Measurements from ENCODE around the gene PCED1B. TPM values are rescaled to one million over a fixed set of nuclear protein-coding genes. Genes with fewer than 3 reads are reported as not detected.
A peak's percentile ranks its signal among the peaks of the same experiment; 100 is the strongest.

The PCED1B gene
- total and polyA plus RNA-seq, 2 experiments from 2014 or later: 3.6 to 6.6 TPM

GRCh38 chr12:47184229-47184628 is 104.8 kb downstream of the PCED1B start:
- no peaks in the 10 kb centered on the region for H3K9me3 ChIP-seq (ENCODE audit: low read depth)
- no peaks in the 10 kb centered on the region for H4K20me1 ChIP-seq (ENCODE audit: insufficient read depth, poor library complexity, severe bottlenecking)
- no peaks in the 10 kb centered on the region for H3K79me2 ChIP-seq
- no peak overlapping the region for H2AFZ ChIP-seq
- H3K4me1 ChIP-seq (ENCODE audit: insufficient read depth): peaks cover 4% of the 10 kb centered on the region
- no peaks in the 10 kb centered on the region for H3K27me3 ChIP-seq
- no peak overlapping the region for H3K27ac ChIP-seq
- WGBS (ENCODE audit: low lambda C conversion rate, missing lambda C conversion rate): 73% methylated on average over 3 of the region's 3 CpGs
- H3K36me3 ChIP-seq (replicated peaks; ENCODE audit: insufficient read depth, low read depth): no peaks in the 10 kb centered on the region
- H3K4me2 ChIP-seq: no peak overlapping the region
- DNase-seq (ENCODE audit: low spot score): no peak
- TF ChIP-seq EZH2phosphoT487 (IDR thresholded peaks at IDR 0.05; ENCODE audit: low read depth, severe bottlenecking, unreplicated experiment) (no peak), EZH2 (IDR thresholded peaks at IDR 0.05; ENCODE audit: borderline replicate concordance) (no peak), CTCF (IDR thresholded peaks at IDR 0.05; ENCODE audit: poor library complexity) (no peak)
- H3K9me2 ChIP-seq (replicated peaks; ENCODE audit: insufficient read depth): no peaks in the 10 kb centered on the region
- H3K4me3 ChIP-seq: no peak overlapping the region

DNA sequence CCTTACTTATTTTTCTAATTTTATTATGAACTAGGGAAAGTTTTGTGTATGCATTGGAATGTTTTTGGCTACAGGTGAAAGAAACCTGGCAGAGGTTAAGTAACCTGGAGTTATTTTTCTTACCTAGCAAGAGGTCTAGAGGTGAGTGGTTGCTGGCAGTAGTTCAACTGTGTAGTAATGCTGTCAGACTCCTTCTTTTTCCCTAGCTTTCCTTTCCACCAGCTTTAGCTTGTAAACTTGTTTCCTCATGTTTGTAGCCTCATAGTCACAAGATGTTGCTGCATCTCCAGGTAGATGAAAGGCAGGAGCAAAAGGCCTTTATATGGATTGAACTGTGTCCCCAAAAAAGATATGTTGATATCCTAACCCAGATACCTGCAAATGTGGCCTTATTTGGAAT is 105.4 kb downstream of the PCED1B start:
- Histone ChIP-seq H3K4me3 (no peak overlapping the region), H3K79me2 (no peaks in the 10 kb centered on the region), H3K27ac (no peak overlapping the region), H3K9me2 (replicated peaks; ENCODE audit: insufficient read depth) (no peaks in the 10 kb centered on the region), H3K9me3 (ENCODE audit: low read depth) (no peaks in the 10 kb centered on the region), H3K4me2 (no peak overlapping the region), H3K36me3 (replicated peaks; ENCODE audit: insufficient read depth, low read depth) (no peaks in the 10 kb centered on the region), H3K4me1 (ENCODE audit: insufficient read depth) (peaks cover 10% of the 10 kb centered on the region), H4K20me1 (ENCODE audit: insufficient read depth, poor library complexity, severe bottlenecking) (no peaks in the 10 kb centered on the region), H2AFZ (no peak overlapping the region), H3K27me3 (no peaks in the 10 kb centered on the region)
- no peak for TF ChIP-seq EZH2phosphoT487 (IDR thresholded peaks at IDR 0.05; ENCODE audit: low read depth, severe bottlenecking, unreplicated experiment)
- no peak for TF ChIP-seq EZH2 (IDR thresholded peaks at IDR 0.05; ENCODE audit: borderline replicate concordance)
- peak; percentile 19 for DNase-seq (ENCODE audit: low spot score)

DNA sequence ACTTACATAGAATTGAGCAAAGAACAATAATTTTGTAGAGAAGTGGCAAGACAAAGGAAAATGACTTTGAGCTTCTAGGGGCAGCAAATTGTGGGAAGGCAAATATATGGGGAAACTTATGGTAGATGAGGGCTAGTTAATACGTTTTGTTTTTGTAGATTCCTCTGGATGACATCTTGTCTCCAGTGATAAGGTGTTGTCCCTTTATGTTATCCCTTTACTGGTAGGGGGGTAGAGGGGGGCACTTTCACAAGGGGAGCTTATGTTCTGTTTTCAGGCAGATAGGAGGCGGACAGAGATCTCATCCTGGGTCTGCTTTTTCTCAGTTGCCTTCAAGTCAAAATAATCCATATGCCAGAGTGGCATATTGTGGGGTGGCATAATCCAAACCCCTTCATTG is 106.8 kb downstream of the PCED1B start:
- TF ChIP-seq EZH2phosphoT487 (IDR thresholded peaks at IDR 0.05; ENCODE audit: low read depth, severe bottlenecking, unreplicated experiment) (no peak), EZH2 (IDR thresholded peaks at IDR 0.05; ENCODE audit: borderline replicate concordance) (no peak), CTCF (IDR thresholded peaks at IDR 0.05; ENCODE audit: poor library complexity) (no peak)
- H2AFZ ChIP-seq: no peak overlapping the region
- 75% methylated on average over 2 of the region's 2 CpGs for WGBS (ENCODE audit: low lambda C conversion rate, missing lambda C conversion rate)

GRCh38 chr12:47188576-47189441 is 109.4 kb downstream of the PCED1B start:
- no peaks in the 10 kb centered on the region for H3K79me2 ChIP-seq
- WGBS (ENCODE audit: low lambda C conversion rate, missing lambda C conversion rate): 60% methylated on average over 6 of the region's 6 CpGs
- H3K27me3 ChIP-seq: no peaks in the 10 kb centered on the region
- H3K9me3 ChIP-seq (ENCODE audit: low read depth): no peaks in the 10 kb centered on the region
- H3K27ac ChIP-seq: peak overlapping the region; percentile 44
- peak; percentile 46 for DNase-seq (ENCODE audit: low spot score)
- H3K36me3 ChIP-seq (replicated peaks; ENCODE audit: insufficient read depth, low read depth): no peaks in the 10 kb centered on the region
- no peaks in the 10 kb centered on the region for H3K9me2 ChIP-seq (replicated peaks; ENCODE audit: insufficient read depth)
- no peak overlapping the region for H2AFZ ChIP-seq
- peak overlapping the region; percentile 36 for H3K4me2 ChIP-seq
- no peaks in the 10 kb centered on the region for H4K20me1 ChIP-seq (ENCODE audit: insufficient read depth, poor library complexity, severe bottlenecking)
- H3K4me1 ChIP-seq (ENCODE audit: insufficient read depth): peaks cover 11% of the 10 kb centered on the region
- no peak overlapping the region for H3K4me3 ChIP-seq
- TF ChIP-seq EZH2phosphoT487 (IDR thresholded peaks at IDR 0.05; ENCODE audit: low read depth, severe bottlenecking, unreplicated experiment) (no peak), CTCF (IDR thresholded peaks at IDR 0.05; ENCODE audit: poor library complexity) (no peak), EZH2 (IDR thresholded peaks at IDR 0.05; ENCODE audit: borderline replicate concordance) (no peak)

More for the DNA sequence above, 106.8 kb downstream of the PCED1B start:
- H3K9me2 ChIP-seq (replicated peaks; ENCODE audit: insufficient read depth): no peaks in the 10 kb centered on the region
- H3K4me1 ChIP-seq (ENCODE audit: insufficient read depth): peaks cover 11% of the 10 kb centered on the region
- H3K9me3 ChIP-seq (ENCODE audit: low read depth): no peaks in the 10 kb centered on the region
- H3K27me3 ChIP-seq: no peaks in the 10 kb centered on the region
- H3K4me2 ChIP-seq: no peak overlapping the region
- H3K27ac ChIP-seq: no peak overlapping the region
- H3K36me3 ChIP-seq (replicated peaks; ENCODE audit: insufficient read depth, low read depth): no peaks in the 10 kb centered on the region
- DNase-seq (ENCODE audit: low spot score): no peak
- no peak overlapping the region for H3K4me3 ChIP-seq
- no peaks in the 10 kb centered on the region for H4K20me1 ChIP-seq (ENCODE audit: insufficient read depth, poor library complexity, severe bottlenecking)
- no peaks in the 10 kb centered on the region for H3K79me2 ChIP-seq
